HUES48 (cell line): Measurements from ENCODE around the gene TARS2.

ENCODE experiments used
- H3K27ac ChIP-seq: one replicate; pipeline ENCODE4 v1.7.0; 2013; ENCODE audit warnings: low read depth, low read length, inconsistent platforms
- H3K27me3 ChIP-seq: 2 replicates; pipeline ENCODE4 v1.6.1; 2013; ENCODE audit warnings: mild to moderate bottlenecking, low read length; ENCODE audit not compliant: control insufficient read depth, insufficient read depth
- H3K36me3 ChIP-seq: 2 replicates; pipeline ENCODE4 v1.6.1; 2013; ENCODE audit warnings: low read length; ENCODE audit not compliant: control insufficient read depth, insufficient read depth
- H3K4me1 ChIP-seq: 2 replicates; pipeline ENCODE4 v1.6.1; 2013; ENCODE audit warnings: mild to moderate bottlenecking, low read length; ENCODE audit not compliant: control insufficient read depth, insufficient read depth
- H3K4me3 ChIP-seq: 2 replicates; pipeline ENCODE4 v1.5.1; 2013; ENCODE audit warnings: mild to moderate bottlenecking, low read depth, low read length
- H3K9ac ChIP-seq: 2 replicates; pipeline ENCODE4 v1.6.1; 2013; ENCODE audit warnings: mild to moderate bottlenecking, low read depth, low read length, moderate library complexity
- H3K9me3 ChIP-seq: 2 replicates; pipeline ENCODE4 v1.6.1; 2013; ENCODE audit warnings: low read length; ENCODE audit not compliant: control insufficient read depth, insufficient read depth

Gene TARS2

DNA sequence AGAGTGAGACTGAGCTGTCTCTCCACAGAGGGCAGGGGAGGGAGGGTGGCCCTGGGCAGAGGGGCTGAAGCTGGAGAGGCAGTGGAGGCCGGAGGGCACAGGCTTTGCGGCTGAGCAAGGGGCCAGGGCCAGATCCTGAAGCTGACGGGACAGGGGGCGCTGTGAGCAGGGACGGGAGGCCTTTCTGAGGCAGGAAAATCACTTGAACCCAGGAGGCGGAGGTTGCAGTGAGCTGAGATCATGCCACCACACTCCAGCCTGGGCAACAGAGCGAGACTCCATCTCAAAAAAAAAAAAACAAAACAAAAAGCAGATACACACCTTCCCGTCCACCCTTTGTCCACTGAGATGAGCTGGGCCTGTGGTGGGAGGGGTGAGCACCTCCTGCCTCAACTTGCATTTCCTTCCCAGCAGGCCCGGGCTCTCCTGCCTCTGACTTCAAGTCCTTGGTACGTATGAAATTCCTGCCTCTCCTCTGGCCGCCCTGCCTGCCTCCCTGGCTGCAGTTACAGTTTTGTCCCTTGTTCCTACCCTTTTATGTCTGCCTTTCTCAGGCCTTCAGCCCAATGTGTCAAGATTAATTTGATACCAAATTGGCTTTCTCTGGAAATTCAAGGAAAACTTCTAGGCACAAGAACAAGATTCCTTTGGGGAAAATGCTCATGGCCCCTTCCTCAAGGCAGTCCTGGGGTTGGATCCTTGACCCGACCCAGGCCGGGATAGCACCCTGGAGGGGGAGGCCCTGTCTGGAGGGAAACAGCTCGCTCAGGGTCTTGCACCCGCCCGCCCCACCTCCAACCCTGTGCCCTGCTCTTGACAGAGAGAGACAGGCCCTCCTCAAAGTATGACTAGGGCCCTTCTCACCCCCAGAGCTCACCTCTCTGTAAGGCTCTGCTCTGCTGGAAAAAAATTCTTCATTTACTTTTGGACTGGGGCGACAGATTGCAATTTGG is 50.8 kb downstream of the TARS2 start:
- Histone ChIP-seq H3K27me3 (no peaks in the 10 kb centered on the region), H3K4me3 (no peak overlapping the region), H3K4me1 (peaks cover 10% of the 10 kb centered on the region; the same call in 1 of the 2 replicates), H3K36me3 (no peaks in the 10 kb centered on the region), H3K27ac (peak overlapping the region; percentile 89), H3K9me3 (no peaks in the 10 kb centered on the region), H3K9ac (no peak overlapping the region)

DNA sequence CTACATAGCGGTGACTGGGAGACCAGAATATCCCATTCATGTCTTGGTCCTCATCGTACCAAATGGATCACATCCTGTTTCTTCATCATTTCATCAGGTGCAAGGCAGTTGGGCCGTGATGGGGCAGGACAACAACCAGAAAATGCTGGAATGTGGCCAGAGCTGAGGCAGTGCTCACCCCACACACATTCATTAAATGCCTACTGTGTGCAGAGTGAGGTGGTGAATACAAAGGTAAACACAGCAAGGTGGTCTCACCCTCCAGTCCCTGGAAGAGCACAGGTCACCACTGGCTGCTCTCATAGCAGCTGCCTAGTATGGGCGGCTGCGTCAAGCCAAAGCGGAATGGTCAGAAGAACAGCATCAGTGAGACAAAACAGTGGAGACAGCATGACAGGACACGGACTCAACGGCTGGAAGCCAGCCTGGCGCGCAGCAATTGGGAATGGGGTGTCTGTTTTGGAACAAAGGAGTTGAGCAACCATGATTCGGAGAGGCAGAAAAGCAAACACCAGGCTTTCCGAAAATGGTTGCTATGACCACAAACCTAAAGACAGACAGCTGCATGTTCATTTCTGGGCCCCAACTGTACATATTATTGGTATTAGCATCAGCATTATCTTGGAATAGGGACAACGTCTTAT is 56.4 kb downstream of the TARS2 start:
- Histone ChIP-seq H3K36me3 (no peaks in the 10 kb centered on the region), H3K9me3 (no peaks in the 10 kb centered on the region), H3K4me1 (peaks cover 2% of the 10 kb centered on the region; the same call in 1 of the 2 replicates), H3K4me3 (no peak overlapping the region), H3K27me3 (peaks cover 4% of the 10 kb centered on the region), H3K27ac (no peak overlapping the region), H3K9ac (no peak overlapping the region)

DNA sequence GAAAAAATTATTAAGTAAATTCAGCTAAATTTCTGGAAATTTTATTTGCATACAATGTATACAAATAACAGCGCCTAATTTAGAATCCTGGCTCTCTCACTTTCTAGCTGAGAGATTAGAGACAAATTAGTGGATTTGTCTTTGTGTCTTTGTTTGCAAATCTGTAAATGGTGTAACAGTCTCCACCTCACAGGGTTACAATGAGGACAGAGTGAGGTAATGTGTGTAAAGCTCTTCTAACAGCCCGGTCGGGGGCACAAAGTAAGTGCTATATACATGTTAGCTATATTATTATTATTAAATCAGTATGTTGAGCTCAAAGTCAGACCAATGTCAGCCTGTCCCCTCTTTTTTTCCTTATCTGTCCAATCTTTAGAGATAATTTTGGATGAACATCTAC is 57.0 kb downstream of the TARS2 start:
- Histone ChIP-seq H3K27me3 (peaks cover 7% of the 10 kb centered on the region), H3K4me3 (no peak overlapping the region), H3K4me1 (peaks cover 2% of the 10 kb centered on the region; the same call in 1 of the 2 replicates), H3K27ac (no peak overlapping the region), H3K9me3 (no peaks in the 10 kb centered on the region), H3K36me3 (no peaks in the 10 kb centered on the region), H3K9ac (no peak overlapping the region)

DNA sequence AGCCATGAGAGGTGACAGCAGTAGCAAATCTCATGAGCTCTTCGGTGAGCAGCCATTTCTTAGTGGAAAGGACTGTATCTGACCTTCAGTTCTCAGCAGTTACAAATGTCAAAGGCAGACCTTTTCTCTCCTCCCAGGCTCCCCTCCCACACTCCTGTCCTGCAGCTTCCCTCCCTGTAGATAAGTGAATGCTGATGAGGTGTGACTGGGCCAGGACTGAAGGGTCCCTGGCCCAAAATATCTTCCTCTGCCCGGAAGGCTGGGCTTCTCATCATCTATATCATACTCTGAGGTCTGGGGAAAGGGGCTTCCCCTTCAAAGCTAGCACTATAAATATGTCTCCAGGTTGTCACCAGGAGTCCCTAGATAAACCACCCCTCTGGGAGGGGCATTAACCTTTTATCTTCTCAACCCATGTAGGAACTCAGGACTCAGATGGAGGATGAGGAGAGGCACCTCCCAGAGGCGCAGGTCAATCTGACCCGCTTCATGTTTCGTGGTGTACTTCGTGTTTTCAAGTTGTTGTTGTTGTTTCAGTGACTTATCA is 58.3 kb downstream of the TARS2 start:
- Histone ChIP-seq H3K4me1 (peaks cover 2% of the 10 kb centered on the region; the same call in 1 of the 2 replicates), H3K9me3 (no peaks in the 10 kb centered on the region), H3K27me3 (peaks cover 15% of the 10 kb centered on the region), H3K27ac (no peak overlapping the region), H3K4me3 (no peak overlapping the region), H3K9ac (no peak overlapping the region), H3K36me3 (no peaks in the 10 kb centered on the region)

DNA sequence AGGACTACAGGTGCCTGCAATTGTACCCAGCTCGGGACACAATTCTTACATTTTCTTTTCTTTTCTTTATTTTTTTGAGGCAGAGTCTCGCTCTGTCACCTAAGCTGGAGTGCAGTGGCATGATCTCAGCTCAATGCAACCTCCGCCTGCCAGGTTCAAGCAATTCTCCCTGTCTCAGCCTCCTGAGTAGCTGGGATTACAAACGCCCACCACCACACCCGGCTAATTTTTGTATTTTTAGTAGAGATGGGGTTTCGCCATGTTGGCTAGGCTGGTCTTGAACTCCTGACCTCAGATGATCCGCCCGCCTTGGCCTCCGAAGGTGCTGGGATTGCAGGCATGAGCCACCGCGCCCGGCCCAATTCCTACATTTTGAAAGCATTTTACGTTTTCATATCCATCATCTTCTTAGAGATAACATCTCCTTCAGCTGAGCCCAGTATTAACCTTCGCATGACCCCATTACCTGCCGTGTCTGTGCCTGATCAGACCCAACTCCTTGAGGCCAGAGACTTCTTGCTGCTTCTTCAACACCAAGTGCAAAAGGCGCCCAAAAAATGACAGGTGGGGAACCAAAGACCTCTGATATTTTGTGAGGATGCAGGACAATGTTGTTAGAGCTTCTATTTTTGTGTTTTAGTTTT is 59.2 kb downstream of the TARS2 start:
- Histone ChIP-seq H3K27ac (no peak overlapping the region), H3K9ac (no peak overlapping the region), H3K4me1 (peaks cover 2% of the 10 kb centered on the region; the same call in 1 of the 2 replicates), H3K9me3 (no peaks in the 10 kb centered on the region), H3K36me3 (no peaks in the 10 kb centered on the region), H3K4me3 (no peak overlapping the region), H3K27me3 (peaks cover 21% of the 10 kb centered on the region)

DNA sequence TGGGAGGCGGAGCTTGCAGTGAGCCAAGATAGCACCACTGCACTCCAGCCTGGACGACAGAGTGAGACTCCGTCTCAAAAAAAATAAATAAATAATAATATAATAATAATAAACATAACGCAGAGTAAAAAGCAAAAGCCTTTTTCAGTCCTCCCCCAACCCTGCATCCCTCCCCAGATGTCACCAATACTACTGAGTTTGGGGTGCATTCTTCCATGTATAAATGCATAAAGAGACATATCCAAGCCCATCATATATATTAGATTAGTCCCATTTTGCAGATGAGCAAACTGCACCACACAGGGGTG is 61.1 kb downstream of the TARS2 start:
- H3K9me3 ChIP-seq, result no peaks in the 10 kb centered on the region
- no peak overlapping the region for H3K9ac ChIP-seq
- H3K36me3 ChIP-seq, result no peaks in the 10 kb centered on the region
- H3K27me3 ChIP-seq, result peaks cover 21% of the 10 kb centered on the region
- peak overlapping the region; percentile 62 for H3K4me3 ChIP-seq
- peaks cover 10% of the 10 kb centered on the region; the same call in 1 of the 2 replicates for H3K4me1 ChIP-seq
- no peak overlapping the region for H3K27ac ChIP-seq

DNA sequence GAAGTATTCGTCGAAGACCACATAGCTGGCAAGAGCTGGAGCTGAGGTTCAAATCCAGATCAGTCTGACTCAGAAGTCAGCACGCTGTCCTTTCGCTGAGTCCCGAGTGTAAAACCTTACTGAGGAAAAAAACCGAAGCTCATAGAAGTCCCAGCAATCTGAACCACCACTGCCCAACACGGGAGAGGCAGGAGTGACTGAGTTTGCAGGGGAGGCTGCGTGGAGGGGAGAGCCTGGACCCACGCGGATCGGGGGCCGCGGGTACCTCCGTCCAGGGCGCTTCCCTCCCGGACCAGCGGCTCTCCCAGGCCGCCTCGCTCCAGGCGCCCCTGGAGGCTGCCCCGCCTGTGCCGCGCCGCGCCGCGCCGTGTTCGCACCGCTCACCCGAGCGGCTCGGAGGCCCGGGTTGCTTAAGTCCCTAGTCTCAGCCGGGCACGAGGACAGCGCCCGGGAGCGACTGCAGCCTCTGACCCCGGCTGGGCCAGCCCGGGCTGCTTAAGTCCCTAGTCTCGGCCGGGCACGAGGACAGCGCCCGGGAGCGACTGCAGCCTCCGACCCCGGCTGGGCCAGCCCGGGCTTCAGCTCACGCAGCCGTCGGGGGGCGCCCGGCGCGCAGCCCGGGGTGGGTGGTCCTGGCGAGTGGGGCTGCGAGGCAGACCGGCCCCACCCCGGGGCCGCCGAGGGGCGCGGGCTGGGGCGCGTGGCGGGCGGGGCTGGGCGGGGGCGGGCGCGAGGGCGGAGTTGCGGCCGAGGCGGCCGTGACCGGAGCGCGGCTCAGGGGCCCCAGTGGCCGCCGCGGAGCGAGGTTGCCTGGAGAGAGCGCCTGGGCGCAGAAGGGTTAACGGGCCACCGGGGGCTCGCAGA is 61.6 kb downstream of the TARS2 start, which contains the start of gene ADAMTSL4:
Gene ADAMTSL4, plus strand, starts transcription at position 777 of the 864 bp plus-strand sequence. CDS start 2,881 bp downstream, outside the sequence.
- Histone ChIP-seq H3K27me3 (peaks cover 21% of the 10 kb centered on the region), H3K4me3 (peak within 1 kb of the TSS; percentile 62), H3K4me1 (peaks cover 10% of the 10 kb centered on the region; the same call in 1 of the 2 replicates), H3K36me3 (no peaks in the 10 kb centered on the region), H3K27ac (peak within 1 kb of the TSS; percentile 33), H3K9ac (peak within 1 kb of the TSS; percentile 15; the same call in 1 of the 2 replicates), H3K9me3 (no peaks in the 10 kb centered on the region)

DNA sequence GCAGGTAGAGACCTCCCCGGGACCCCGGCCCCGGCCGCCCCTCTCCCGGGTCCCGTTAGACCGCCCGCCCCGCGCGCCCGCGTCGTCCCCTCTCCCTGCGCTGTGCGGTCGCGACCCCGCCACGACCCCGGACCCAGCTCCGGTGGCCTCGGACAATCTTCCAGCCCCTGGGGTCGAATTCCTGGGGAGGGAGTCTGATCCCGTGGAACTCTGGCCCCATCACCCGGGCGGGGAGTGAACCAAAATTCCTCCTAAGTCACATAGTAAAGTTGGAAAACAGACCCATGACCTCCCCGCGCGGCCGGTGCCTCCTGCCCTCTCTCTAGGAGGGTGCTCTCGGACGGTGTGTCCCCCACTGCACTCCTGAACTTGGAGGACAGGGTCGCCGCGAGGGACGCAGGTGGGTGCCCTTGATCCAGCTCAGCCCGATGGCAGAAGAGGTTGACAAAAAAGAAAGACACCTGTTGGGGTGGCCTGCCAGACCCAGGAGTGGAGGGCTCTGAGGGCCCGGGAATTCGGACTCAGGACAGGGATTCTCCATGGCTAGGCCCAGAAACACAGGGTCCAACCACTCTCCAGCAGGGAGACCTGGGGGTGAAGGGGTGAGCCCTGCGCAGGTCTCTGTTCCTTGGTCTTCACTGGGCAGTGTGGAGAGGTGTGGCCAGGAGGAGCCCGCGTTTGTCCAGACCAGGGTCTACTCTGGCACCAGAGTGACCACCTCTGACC is 62.4 kb downstream of the TARS2 start:
- Histone ChIP-seq H3K36me3 (no peaks in the 10 kb centered on the region), H3K27ac (peak overlapping the region; percentile 33), H3K9me3 (no peaks in the 10 kb centered on the region), H3K4me3 (peak overlapping the region; percentile 62), H3K9ac (no peak overlapping the region), H3K27me3 (peaks cover 21% of the 10 kb centered on the region), H3K4me1 (peaks cover 10% of the 10 kb centered on the region; the same call in 1 of the 2 replicates)

DNA sequence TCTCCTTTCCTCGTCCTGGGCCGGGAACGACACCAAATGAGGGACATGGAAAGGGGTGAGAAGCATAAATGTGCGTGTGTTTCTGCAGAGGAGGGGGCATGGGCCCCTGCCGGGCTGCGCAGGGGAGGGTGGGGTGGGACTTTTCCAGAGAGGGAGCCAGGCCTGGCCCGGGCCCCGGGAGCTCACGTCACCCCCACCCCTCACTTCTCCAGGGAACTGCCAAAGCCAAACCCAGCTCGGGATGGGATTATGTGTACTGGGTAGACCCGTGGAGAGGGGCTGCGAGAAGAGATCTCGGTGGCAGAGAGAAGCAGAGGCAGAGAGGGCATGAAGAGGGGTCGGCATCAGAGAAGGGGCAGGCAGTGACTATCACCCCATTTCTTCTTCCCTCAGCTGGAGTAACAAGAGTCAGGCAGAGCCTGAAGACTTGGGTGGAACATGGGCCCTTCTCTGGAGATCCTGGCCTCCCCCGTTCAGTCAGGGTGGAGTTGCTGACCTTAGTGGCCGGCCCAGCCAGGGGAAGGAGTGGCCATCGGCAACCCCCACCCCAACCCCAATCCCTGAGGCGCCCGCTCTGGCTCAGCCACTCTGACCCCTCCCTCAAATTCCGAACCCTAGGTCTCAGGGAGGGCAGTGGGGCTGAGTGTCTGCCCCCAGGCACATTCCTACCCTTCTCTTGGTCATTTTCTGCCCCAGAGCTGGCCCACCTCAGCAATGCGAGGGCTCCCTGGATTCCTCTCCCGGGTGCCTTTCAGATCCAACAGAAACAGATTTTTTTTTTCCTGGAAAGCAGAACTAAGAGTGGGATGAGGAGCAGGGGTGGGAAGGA is 63.2 kb downstream of the TARS2 start:
- peaks cover 21% of the 10 kb centered on the region for H3K27me3 ChIP-seq
- no peaks in the 10 kb centered on the region for H3K9me3 ChIP-seq
- H3K36me3 ChIP-seq, result 0 out of 2 replicates have a peak, but pooled peaks cover 1% of the 10 kb centered on the region
- H3K27ac ChIP-seq, result no peak overlapping the region
- no peak overlapping the region for H3K4me3 ChIP-seq
- H3K9ac ChIP-seq, result no peak overlapping the region
- peaks cover 10% of the 10 kb centered on the region; the same call in 1 of the 2 replicates for H3K4me1 ChIP-seq
